SU-DHL-6 (cell line): Measurements from ENCODE around the gene CXorf49.
"Not testable (repeated sequence)": the region's sequence is repeated elsewhere in the genome, so short reads cannot be mapped to it uniquely, and the experiment has no call there.

Experiments
- EZH2phosphoT487 ChIP-seq: fragments of 200-600 bp; sonication (generic), shearing (Covaris generic); conservative IDR thresholded peaks from 2 replicates; pipeline ENCODE4 v1.6.1; 2018; ENCODE audit warnings: mild to moderate bottlenecking, antibody characterized with exemption, low read length, moderate library complexity, mixed read lengths
- TF ChIP-seq, protein P1 (sequence below): fragments of 200-600 bp; sonication (generic); IDR thresholded peaks from one replicate; pipeline ENCODE4 v1.5.1; 2017; ENCODE audit warnings: antibody characterized with exemption, mild to moderate bottlenecking, low read length, moderate library complexity; ENCODE audit not compliant: insufficient read depth, poor library complexity, severe bottlenecking

DNA sequence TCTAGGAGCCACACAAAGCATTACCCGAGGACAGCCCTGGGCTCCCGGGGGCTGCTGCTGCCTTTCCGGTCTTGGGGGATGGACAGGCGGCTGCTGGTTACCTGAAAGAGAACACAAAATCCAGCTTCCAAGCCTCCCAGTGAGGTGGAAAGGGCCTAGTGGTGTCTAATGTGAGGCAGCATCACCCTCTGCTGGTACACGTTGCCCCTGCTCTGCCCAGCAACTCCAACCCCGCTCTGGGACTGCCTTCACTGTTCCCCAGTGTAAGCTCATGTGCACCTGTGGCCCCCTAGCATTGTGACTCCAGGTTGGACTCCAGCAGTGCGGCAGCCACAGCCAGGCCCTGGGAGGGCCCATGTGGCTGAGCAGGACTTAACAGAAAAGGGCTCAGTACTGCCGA is 2.5 kb downstream of the CXorf49 start:
- TF ChIP-seq, protein P1, sequence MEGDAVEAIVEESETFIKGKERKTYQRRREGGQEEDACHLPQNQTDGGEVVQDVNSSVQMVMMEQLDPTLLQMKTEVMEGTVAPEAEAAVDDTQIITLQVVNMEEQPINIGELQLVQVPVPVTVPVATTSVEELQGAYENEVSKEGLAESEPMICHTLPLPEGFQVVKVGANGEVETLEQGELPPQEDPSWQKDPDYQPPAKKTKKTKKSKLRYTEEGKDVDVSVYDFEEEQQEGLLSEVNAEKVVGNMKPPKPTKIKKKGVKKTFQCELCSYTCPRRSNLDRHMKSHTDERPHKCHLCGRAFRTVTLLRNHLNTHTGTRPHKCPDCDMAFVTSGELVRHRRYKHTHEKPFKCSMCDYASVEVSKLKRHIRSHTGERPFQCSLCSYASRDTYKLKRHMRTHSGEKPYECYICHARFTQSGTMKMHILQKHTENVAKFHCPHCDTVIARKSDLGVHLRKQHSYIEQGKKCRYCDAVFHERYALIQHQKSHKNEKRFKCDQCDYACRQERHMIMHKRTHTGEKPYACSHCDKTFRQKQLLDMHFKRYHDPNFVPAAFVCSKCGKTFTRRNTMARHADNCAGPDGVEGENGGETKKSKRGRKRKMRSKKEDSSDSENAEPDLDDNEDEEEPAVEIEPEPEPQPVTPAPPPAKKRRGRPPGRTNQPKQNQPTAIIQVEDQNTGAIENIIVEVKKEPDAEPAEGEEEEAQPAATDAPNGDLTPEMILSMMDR: not testable (repeated sequence)
- not testable (repeated sequence) for TF ChIP-seq EZH2phosphoT487
